ENCODE measurements around the gene LRCH4.

Gene LRCH4

GRCh38 chr7:100585511-100586265, at the start of gene LRCH4:
Gene LRCH4, minus strand, starts transcription at chr7:100586129. Its CDS starts 29 bp downstream, at chr7:100586100.
- no peak for DNase-seq

GRCh38 chr7:100632951-100633717, 47.2 kb upstream of the LRCH4 start:
- DNase-seq, result no peak

GRCh38 chr7:100630066-100630465, 44.1 kb upstream of the LRCH4 start:
- DNase-seq, result no peak

- no peak for DNase-seq
Measured at GRCh38 chr7:100629117-100629716, 43.3 kb upstream of the LRCH4 start.

- DNase-seq, result no peak
Measured at GRCh38 chr7:100627238-100627549, 41.3 kb upstream of the LRCH4 start.

- peak; percentile 68 for DNase-seq
Measured at GRCh38 chr7:100626530-100627237, 40.8 kb upstream of the LRCH4 start.

GRCh38 chr7:100626055-100626454, 40.1 kb upstream of the LRCH4 start:
- DNase-seq, result no peak

- no peak for DNase-seq
Measured at GRCh38 chr7:100623951-100624824, 38.3 kb upstream of the LRCH4 start.

GRCh38 chr7:100621554-100621953, 35.6 kb upstream of the LRCH4 start:
- no peak for DNase-seq

- DNase-seq, result no peak
Measured at GRCh38 chr7:100620804-100621203, 34.9 kb upstream of the LRCH4 start.

- DNase-seq, result no peak
Measured at GRCh38 chr7:100620239-100620638, 34.3 kb upstream of the LRCH4 start.

GRCh38 chr7:100614308-100614861, 28.5 kb upstream of the LRCH4 start:
- DNase-seq, result no peak

- no peak for DNase-seq
Measured at GRCh38 chr7:100613412-100614175, 27.7 kb upstream of the LRCH4 start.

- no peak for DNase-seq
Measured at GRCh38 chr7:100612730-100613390, 26.9 kb upstream of the LRCH4 start.

- DNase-seq, result peak; percentile 89
Measured at GRCh38 chr7:100611983-100612729, 26.2 kb upstream of the LRCH4 start, which contains the start of gene MOSPD3. Gene MOSPD3, plus strand, starts transcription at chr7:100612540. Its CDS starts 252 bp downstream, at chr7:100612792.

GRCh38 chr7:100609958-100610357, 24.0 kb upstream of the LRCH4 start:
- DNase-seq, result no peak

- DNase-seq, result no peak
Measured at GRCh38 chr7:100607111-100607510, 21.2 kb upstream of the LRCH4 start.

- DNase-seq, result no peak
Measured at GRCh38 chr7:100606313-100606712, 20.4 kb upstream of the LRCH4 start.
